GM21529 (cell line): ENCODE results near the gene PARVB.
A peak's percentile ranks its signal among the peaks of the same experiment; 100 is the strongest.

ENCODE experiments used
- ATAC-seq: cut with Tn5 transposase; IDR thresholded peaks from one replicate; pipeline ENCODE4 v1.9.1; 2021; ENCODE audit not compliant: unreplicated experiment

Gene PARVB, protein sequence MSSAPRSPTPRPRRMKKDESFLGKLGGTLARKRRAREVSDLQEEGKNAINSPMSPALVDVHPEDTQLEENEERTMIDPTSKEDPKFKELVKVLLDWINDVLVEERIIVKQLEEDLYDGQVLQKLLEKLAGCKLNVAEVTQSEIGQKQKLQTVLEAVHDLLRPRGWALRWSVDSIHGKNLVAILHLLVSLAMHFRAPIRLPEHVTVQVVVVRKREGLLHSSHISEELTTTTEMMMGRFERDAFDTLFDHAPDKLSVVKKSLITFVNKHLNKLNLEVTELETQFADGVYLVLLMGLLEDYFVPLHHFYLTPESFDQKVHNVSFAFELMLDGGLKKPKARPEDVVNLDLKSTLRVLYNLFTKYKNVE

DNA sequence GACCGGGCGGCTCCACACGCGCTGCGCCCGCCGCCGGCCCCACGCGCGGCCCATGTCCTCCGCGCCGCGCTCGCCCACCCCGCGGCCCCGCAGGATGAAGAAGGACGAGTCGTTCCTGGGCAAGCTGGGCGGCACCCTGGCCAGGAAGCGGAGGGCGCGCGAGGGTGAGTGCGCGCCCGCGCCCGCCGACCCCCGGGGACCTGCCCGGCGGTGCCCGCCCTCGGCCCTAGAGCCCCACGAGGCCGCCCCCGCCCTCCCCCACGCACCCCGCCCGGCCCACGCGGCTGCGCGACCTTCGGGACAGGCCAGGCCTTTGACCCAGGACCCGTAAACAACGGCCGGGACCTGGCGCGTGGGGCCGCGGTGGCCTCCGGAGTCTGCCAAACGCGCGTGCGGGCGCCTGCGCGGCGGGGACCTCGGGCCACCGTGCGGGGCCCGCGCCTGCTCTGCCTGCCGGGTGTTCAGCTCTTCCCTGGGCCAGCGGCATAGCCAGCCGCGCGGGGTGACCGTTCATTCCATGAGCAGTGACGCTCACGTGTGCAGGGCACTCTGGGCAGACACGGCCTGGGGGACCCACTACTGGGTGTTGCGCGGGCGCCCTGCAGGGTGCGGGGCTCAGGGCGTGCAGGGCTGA lies at the start of gene PARVB:
TSS of gene PARVB (plus strand) at position 15 of the 634 bp plus-strand sequence. CDS start at position 53, 38 bp downstream.
- no peak for ATAC-seq

DNA sequence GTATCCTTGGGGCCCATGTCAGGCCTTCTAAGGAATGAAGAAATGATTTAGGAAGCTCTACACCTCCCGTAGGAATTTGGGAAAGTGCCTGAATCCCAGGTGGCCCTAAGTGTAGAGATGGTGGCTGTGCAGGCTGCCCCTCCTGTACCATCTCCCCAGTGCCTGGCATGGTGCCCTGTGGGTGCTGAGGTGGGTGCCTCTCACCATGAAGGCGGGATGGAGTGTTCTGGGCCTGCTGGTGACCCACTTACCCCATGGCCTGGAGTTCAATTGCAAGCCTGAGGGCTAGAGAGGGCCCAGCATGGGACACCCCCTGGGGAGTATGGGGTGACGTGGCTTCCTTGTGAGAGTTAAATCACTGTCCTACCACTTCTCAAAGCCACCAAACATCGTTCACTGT lies 49.1 kb upstream of the PARVB start:
- ATAC-seq, result no peak

DNA sequence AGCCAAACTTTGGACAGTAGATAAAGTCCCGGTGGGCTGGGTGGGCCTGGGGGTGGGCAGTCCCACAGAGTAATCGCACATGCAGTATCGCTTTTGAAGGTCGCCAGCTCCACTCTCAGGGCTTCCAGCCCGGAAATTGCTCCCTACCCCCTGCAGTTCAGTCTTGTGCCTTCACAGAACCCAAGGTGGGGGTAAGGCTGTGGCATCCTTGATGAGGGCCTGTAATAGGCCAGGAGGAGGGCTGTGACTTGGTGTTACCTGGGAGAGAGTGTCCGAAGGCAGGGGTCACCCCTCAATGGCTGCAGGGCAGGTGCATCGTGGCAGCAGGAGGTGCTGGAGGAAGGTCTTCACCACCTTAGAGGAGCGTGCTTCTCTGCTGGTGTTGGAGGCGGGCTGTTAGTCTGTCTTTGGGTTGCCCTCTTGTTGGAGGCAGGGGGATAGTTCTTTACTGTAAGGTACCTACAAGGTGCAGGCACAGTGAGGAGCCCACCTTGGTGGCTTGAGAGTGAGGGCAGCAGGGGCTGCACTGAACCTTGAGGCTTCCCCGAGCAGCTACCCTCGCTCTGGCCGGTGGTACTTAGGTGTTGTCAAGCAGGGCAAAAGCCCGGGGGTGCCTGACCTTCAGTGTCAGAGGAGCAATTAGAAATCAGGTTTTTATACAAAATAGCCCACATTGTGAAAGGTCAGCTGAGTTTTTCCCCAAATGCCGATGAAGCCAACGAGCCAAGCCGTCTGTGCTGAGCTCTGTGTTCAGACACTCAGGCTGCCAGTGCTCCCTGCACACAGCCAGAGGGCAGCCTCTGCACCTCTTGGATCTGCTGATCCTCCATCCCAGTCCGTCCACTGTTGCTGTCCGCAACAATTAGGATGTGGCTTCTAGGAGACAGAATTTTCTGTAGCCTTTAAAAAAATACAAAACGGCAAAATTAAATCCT lies 47.0 kb upstream of the PARVB start:
- no peak for ATAC-seq

DNA sequence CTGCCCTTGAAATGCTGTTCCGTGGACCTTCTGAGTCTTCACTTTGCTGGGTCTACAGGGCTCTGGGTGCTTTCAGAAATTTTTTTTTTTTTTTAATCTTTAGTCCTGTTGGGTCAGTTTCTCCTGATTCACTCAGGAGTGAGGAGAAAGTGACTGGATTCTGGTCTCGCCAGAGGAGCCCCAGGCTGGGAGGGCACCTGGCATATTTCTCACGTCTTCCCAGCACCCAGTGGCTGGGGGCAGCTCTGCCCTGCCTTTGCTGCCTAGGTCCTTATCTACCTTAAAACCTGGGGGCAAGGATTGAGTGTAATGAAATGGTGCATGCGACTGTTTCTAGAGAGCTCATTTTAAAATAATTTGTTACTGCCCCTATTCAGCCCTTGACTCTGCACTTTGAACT lies 45.5 kb upstream of the PARVB start:
- no peak for ATAC-seq

DNA sequence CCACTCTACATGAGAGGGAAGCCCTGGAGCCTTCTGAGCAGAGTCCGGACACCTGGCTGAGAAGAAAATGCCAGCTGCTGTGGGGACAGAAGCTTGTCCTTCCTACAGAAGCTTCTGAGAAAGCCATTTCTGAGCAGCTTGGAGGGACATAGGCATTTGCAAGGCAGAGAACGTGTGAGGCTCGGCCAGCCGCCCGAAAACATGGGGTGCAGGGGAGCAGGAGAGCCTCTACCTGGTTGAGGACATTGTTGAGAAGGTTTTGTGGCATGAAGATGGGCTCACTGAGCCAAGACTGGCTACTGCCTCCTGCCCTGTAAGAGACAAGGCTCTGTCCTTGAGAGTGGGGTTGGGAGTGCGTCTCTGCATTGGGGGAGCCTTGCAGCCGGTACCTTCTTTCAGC lies 43.5 kb upstream of the PARVB start:
- no peak for ATAC-seq

DNA sequence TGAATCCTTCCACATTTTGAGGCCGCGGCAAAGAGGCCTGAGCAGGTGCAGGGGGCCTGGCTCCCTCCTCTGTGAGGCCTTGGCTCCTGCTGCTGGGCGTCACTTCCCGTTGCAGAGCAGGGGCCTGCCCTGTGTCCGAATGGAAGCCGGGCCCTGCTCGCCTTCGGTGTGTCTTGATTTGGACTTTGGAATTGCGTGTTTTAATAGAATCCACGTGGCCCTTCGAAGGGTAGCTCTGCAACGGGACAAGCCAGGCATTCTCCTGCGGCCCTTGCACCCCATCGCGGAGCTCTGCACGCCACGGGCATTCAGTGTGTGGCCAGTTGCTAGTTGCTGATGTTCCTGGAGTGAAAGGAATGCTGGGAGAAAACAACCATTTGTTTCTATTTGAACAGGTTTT lies 43.1 kb upstream of the PARVB start:
- ATAC-seq, result no peak

DNA sequence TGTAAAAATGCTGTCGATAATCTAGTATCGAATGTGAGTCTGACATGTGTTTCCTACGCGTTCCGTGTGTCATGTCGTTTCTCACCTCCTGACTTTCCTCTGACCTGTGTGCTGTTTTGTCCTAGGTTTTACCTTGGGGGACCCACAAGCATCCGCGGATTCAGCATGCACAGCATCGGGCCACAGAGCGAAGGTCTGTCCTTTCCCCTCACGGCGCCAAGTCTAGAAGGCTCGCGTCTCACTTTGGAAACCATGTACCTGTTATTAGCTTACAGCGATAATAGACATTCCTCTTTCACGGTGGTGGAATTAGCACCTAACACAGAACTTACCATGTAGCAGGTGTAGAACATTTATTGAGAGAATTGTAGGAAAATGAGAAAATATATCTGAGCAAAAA lies 40.3 kb upstream of the PARVB start:
- no peak for ATAC-seq

DNA sequence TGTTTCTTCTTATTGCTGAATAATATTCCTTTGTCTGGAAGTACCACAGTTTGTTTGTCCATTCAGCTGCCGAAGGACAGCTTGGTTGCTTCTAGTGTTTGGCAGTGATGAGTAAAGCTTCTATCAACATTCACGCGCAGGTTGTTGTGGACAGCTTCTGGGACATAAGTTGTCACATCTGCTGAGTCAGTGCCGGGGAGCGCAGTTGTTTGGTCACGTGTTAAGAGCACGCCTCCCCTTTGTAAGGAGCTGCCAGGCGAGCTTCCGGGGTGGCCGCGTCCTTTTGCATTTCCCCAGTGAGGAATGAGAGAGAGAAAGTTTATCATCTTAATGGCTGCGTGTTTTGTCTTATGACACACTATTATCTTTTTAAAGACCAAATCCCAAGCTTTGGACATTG lies 38.6 kb upstream of the PARVB start:
- ATAC-seq, result no peak

DNA sequence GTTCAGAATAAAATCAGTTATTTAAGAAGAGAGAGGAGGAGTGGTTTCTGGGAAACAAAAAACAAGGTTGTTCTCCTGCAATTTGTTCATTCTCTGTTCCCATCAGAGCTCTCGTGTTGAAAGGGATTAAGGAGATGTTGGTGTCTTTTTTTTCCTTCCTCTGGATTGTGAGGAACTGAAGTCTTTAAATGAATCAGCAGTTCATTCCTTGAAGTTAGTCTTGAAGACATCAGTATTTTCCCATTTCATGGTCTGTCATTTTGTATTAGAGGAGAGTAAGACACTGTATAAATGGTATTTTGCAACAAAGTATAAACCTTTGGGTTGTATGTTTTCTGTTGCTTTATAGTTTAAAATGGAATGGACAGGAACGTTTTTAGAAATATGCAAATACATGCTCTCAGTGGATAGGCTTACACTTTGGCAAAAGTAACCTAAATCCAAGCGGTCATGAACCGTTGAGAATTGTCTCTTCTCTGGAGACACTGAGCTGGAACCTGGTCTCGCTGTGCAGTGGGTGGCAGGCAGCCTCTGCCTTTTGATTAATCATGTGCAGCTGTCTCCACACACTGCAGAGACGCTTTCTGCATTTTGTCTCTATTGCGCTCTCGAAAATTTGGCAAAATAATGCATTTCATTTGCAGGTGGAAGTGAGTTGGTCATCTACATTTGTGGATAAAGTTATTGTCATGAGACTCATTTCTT lies 35.8 kb upstream of the PARVB start:
- no peak for ATAC-seq

DNA sequence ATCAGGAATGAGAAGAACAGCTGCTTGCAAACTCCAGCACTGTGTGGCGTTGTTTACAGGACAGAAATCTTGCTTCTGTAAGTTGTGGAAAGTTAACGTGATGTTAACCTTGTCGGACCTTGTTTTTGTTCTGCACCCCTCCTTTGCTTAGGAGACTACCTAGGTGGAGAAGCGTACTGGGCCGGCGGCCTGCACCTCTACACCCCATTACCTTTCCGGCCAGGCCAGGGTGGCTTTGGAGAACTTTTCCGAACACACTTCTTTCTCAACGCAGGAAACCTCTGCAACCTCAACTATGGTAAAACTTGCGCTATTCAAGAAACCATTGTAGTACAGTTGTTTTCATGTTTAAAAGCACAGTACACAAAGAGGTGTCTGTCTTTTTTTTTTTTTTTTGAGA lies 35.1 kb upstream of the PARVB start:
- no peak for ATAC-seq

DNA sequence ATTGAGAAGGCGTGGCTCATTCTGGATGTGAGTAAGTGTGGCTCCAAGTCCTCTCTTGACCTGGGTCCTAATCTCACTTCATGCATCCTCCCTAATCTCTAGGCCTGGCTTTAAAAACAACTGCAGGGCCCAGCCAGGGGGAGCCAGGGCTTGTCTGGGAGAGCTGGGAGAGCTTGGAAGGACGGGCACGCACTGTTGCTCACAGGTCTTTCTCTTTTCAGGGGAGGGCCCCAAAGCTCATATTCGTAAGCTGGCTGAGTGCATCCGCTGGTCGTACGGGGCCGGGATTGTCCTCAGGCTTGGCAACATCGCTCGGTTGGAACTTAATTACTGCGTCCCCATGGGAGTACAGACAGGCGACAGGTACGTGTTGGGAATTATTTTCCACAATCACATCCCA lies 34.1 kb upstream of the PARVB start:
- ATAC-seq, result no peak

DNA sequence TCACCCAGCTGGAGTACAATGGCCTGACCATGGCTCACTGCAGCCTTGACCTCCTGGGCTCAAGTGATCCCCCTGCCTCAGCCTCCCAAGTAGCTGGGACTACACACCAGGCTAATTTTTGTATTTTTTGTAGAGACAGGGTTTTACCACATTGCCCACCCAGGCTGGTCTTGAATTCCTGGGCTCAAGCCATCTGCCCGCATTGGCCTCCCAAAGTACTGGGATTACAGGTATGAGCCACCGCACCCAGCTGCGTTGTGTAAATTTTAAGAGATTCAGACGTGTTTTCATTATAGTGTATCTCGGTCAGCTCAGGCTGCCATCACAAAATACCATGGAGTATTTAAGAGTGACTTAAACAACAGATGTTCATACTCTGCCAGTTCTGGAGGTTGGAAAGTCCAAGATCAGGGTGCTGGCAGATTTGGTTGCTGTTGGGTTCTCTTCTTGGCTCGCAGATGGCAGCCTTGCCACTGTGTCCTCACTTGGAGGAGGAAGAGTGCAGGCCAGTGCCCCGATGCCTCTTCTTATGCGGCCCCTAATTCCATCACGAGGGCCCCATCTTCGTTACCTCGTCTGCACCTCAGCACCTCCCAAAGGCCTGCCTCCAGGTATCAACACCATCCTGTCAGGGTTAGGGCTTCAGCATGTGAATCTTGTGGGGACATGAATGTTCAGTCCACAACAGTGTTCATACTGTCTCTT lies 32.6 kb upstream of the PARVB start:
- no peak for ATAC-seq

DNA sequence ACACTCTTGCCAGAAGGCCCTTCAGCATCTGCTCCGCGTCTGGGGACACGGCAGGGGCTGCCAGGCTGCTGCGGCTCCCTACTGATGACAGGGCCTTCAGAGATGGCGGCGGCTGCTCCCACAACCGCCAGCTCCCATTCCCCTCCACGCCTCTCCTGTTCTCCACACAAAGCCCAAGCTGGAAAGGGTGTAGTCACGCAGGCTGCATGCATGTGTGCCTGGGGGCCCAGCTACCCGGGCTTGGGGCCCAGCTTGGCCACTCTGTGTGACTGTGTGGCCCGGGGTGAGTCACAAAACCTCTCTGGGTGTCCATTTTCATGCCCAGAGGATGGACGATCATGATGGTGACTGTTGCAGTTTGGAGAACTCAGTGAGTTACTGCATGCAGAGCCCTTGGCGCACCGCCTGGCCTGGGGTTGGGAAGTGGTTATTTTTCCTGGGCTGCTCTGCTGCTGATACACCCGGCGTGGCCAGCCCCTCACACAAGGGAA lies 31.7 kb upstream of the PARVB start:
- ATAC-seq, result no peak

DNA sequence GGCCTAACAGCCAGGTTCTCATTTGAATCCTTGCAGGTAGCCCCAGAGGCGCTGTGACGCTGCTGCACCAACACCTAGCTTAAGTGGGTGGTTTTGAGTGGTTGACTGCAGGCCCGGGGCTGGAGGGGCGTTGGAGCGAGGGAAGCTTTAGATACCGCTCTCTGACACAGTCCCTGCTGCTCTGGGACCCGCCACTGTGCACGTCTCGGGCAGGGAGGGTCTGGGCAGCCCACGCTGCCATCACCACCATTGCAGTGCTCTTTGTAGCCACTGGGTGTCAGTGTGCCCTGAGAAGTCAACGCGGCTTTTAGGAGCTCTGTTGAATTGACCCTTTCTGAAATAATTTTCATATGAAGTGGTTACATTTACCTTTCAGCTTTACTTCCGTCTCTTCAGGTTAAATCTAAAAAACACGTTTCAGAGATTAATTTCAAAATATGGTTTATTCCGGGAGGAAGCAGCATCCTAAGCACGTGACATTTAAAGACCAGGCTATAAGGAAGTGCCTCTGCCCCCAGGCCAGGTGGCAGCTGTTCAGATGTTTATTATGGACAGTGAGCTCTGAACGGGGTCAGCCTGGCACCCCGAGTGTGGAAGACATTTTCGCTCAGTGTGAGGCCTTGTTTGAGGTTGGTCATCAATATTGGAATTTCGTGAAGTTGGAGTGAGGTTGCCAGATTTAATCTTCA lies 30.9 kb upstream of the PARVB start:
- no peak for ATAC-seq

DNA sequence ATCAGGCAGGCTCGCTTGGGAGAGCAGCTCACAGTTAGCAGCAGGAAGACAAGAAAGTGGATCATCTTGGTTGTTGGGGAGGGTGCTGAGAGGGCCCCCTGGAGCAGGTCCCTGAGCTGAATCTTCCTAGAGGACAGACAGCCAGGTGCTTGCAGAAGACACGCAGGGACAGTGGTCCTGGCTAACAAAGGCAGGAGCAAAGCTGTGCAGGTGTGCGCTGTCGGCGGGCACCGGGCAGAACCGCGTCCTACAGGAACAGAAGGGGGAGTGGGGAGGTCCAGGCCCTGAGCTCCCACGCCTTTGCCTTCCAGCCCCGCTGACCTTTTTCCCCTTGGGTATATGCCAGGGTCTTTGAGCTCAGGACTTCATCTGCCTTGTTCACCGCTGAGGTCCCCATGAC lies 30.1 kb upstream of the PARVB start:
- no peak for ATAC-seq

DNA sequence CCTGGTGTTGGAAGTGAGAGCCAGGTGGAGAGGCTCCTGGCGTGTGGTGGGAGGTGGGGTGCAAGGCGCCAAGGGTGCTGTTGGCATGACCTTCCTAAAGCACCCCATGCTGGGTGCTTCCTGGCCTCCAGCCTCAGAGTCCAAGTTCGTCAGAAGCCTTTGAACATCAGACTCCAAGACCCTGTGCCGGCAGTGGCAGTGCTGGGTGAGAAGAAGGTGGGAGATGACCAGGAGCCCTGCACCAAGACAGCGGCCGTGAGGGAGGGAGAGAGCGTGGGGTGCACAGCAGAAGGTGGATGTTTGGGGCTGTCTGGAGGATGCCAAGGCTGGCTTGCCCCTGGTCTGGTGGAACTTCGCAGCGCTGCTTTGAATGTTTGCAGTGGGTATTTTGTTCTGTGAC lies 29.7 kb upstream of the PARVB start:
- ATAC-seq, result no peak

DNA sequence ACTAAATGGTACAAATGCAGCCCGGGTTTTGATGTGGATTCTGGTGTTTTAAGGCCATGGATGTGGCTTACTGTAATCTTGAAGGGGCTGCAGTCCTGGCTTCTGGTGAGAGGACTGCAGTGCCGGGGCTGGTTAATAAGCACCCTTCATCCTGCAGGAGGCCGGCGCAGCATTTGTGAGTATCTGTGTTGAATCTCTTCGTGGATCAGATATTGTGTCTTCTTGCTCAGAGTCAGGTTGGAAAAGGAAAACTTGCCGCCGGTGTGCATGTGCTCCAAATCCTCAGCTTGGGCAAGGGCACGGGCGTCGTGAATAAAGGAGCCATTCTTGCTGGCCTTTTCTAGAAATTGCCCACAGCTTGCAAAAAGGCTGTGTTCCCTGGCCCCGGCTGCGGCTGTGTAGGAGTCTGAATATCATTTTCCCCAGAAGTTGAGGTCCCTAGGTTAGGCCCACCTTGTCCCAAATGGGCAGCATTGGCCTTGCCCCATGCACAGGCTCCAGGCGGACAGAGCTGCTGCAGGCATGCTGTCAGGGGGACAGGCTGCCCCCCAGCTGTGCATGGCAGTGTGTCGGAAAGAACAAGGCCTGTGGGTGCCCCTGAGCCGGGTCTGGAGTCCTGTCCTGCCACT lies 28.9 kb upstream of the PARVB start:
- ATAC-seq, result peak; percentile 7

DNA sequence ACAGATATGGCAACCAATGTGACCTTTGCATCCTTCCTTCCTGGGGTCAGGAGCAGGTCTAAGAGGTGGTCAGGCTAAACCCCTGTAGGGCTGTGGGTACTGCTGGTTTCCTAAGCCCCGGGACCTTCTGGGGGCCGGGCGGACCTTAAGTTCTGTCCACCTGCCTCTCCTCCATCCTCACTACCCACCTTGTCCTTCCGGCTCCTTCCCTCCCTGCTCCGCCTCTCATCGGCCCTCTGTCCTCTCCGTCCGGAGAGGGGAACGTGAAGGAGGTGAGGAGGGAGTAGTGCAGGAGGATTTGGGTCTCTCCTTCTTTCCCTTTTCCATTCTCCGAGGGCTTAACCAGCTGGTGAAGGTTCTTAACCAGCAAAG lies 28.3 kb upstream of the PARVB start:
- peak; percentile 19 for ATAC-seq
